Endothelial cell of umbilical vein (primary cell): ENCODE results near the gene WNT4. TPM values are rescaled to one million over a fixed set of nuclear protein-coding genes. Genes with fewer than 3 reads are reported as not detected.

Experiments
- BruUV-seq: library from RNA; stranded (reverse); fragments of 400-500 nt; replicated peaks from 2 replicates; lab custom pipeline; 2021; lab: Mats Ljungman, UMichigan
- CTCF ChIA-PET: fragments of 300-600, 350-600 bp; sonication (Branson Sonifier 250); formaldehyde crosslinking; loops from one replicate; lab custom pipeline; 2021; ENCODE audit warnings: antibody characterized with exemption, inconsistent platforms; lab: Charles Lee
- POLR2A ChIA-PET: fragments of 300-600, 350-600 bp; sonication (Branson Sonifier 250); formaldehyde crosslinking; loops from one replicate; lab custom pipeline; 2021; ENCODE audit warnings: antibody characterized with exemption, inconsistent platforms; lab: Charles Lee
- DNase-seq: peaks from one replicate; pipeline ENCODE4 v3.0.0-alpha.2; 2011; ENCODE audit warnings: low read depth, low spot score
- FAIRE-seq: peaks from 2 replicates; lab custom pipeline; 2011; peaks lifted over from hg19 to GRCh38; lab: Jason Lieb, UNC
- H2AFZ ChIP-seq: 2 replicates; pipeline ENCODE4 v1.6.0; 2012; ENCODE audit warnings: low read depth, low read length, control low read depth, inconsistent platforms
- H3K27ac ChIP-seq: 2 replicates; pipeline ENCODE4 v1.5.1; 2011; ENCODE audit warnings: low read depth, mild to moderate bottlenecking, control low read depth, low read length, moderate library complexity; ENCODE audit not compliant: insufficient read depth
- H3K27me3 ChIP-seq, 2 experiments: 2 replicates each; pipeline versions ENCODE4 v1.6.0 to v1.6.1; 2011; ENCODE audit warnings: low read length in 2 of 2, mixed read lengths in 1 of 2; ENCODE audit not compliant: control insufficient read depth in 2 of 2, insufficient read depth in 2 of 2
- H3K36me3 ChIP-seq, 2 experiments: 2 replicates in 1 of 2; 3 replicates in 1 of 2; pipeline ENCODE4 v1.5.1; 2011; ENCODE audit warnings: low read length in 2 of 2, mild to moderate bottlenecking in 1 of 2, moderate library complexity in 1 of 2; ENCODE audit not compliant: control insufficient read depth in 2 of 2, insufficient read depth in 2 of 2; ENCODE audit errors: extremely low read depth in 1 of 2
- H3K4me1 ChIP-seq: 3 replicates; pipeline ENCODE4 v1.5.1; 2011; ENCODE audit warnings: mild to moderate bottlenecking, low read length; ENCODE audit not compliant: control insufficient read depth, insufficient read depth; ENCODE audit errors: extremely low read depth
- H3K4me2 ChIP-seq: 2 replicates; pipeline ENCODE4 v1.6.1; 2011; ENCODE audit warnings: low read length, control low read depth, mixed read lengths; ENCODE audit not compliant: insufficient read depth
- H3K4me3 ChIP-seq, 3 experiments: fragments of 200-600 bp in 1 of 3; sonication (generic), shearing (Covaris generic) in 1 of 3; replicated peaks in 1 of 3; 2 replicates each; pipeline ENCODE4 v1.5.1; 2011 to 2016; ENCODE audit warnings: control low read depth in 3 of 3, low read length in 3 of 3, mild to moderate bottlenecking in 2 of 3, inconsistent platforms in 1 of 3, low read depth in 1 of 3, moderate library complexity in 1 of 3; ENCODE audit not compliant: insufficient read depth in 1 of 3
- H3K79me2 ChIP-seq: 2 replicates; pipeline ENCODE4 v1.6.0; 2012; ENCODE audit warnings: low read length, inconsistent platforms; ENCODE audit not compliant: control insufficient read depth, insufficient read depth
- H3K9ac ChIP-seq: replicated peaks from 2 replicates; pipeline ENCODE3; 2011; ENCODE audit warnings: low read length, control low read depth; ENCODE audit not compliant: insufficient read depth; ENCODE audit errors: extremely low read depth
- H3K9me1 ChIP-seq: replicated peaks from 3 replicates; pipeline ENCODE4 v1.6.0; 2011; ENCODE audit warnings: mild to moderate bottlenecking, low read length; ENCODE audit not compliant: control insufficient read depth, insufficient read depth; ENCODE audit errors: extremely low read depth
- H3K9me3 ChIP-seq: replicated peaks from 2 replicates; pipeline ENCODE4 v1.5.1; 2012; ENCODE audit warnings: low read length, inconsistent platforms; ENCODE audit not compliant: control insufficient read depth, insufficient read depth
- H4K20me1 ChIP-seq: replicated peaks from 2 replicates; pipeline ENCODE3; 2011; ENCODE audit warnings: mild to moderate bottlenecking, low read length; ENCODE audit not compliant: control insufficient read depth, insufficient read depth; ENCODE audit errors: extremely low read depth
- EZH2 ChIP-seq: IDR thresholded peaks from 2 replicates; pipeline ENCODE4 v1.6.1; 2012; ENCODE audit warnings: borderline replicate concordance, low read depth, mild to moderate bottlenecking, moderate library complexity, low read length, inconsistent platforms; ENCODE audit not compliant: severe bottlenecking
- FOS ChIP-seq: IDR thresholded peaks from 2 replicates; pipeline ENCODE4 v1.6.1; 2011; ENCODE audit warnings: mild to moderate bottlenecking, low read length, moderate library complexity, borderline replicate concordance; ENCODE audit not compliant: insufficient read depth
- GATA2 ChIP-seq: IDR thresholded peaks from 2 replicates; pipeline ENCODE4 v1.7.0; 2011; ENCODE audit warnings: low read depth, mild to moderate bottlenecking, moderate library complexity, mixed read lengths, low read length; ENCODE audit not compliant: insufficient read length, insufficient read depth
- JUN ChIP-seq: IDR thresholded peaks from 2 replicates; pipeline ENCODE4 v1.6.1; 2011; ENCODE audit warnings: borderline replicate concordance, low read depth; ENCODE audit not compliant: insufficient read length, insufficient read depth
- MYC ChIP-seq: IDR thresholded peaks from one replicate; pipeline ENCODE4 v1.6.1; 2011; ENCODE audit warnings: mild to moderate bottlenecking, low read depth, low read length
- POLR2A ChIP-seq: IDR thresholded peaks from 2 replicates; pipeline ENCODE4 v1.6.1; 2012; ENCODE audit warnings: low read depth, mild to moderate bottlenecking, control low read depth, low read length
- POLR2AphosphoS5 ChIP-seq: IDR thresholded peaks from 2 replicates; pipeline ENCODE4 v1.6.1; 2012; ENCODE audit warnings: low read depth, mild to moderate bottlenecking, control low read depth, low read length, moderate library complexity; ENCODE audit not compliant: insufficient read depth
- dilution Hi-C: fragments of 300-500 bp; cut with MboI; formaldehyde crosslinking; loops from one replicate; pipeline ENCODE4 v1.15.0; 2019; ENCODE audit warnings: low sequenced_read_pairs; ENCODE audit not compliant: extremely low pct_ligation_motif_present
- intact Hi-C: fragments of 100-400 bp; cut with micrococcal nuclease; formaldehyde crosslinking; loops from one replicate; pipeline ENCODE4 v1.10.0; 2022
- polyA plus RNA-seq, 4 experiments: library from polyadenylated mRNA; depleted of rRNA in 3 of 4; stranded (reverse) in 3 of 4; unstranded in 1 of 4; fragments of >200 nt; gene quantifications; 2 replicates each; pipeline versions ENCODE4 v1.2.1 to v1.2.3, GENCODE V29; 2011 to 2012; ENCODE audit warnings: missing spikeins in 1 of 4
- total RNA-seq: library from RNA; stranded (reverse); gene quantifications from 2 replicates; pipeline ENCODE4 v1.2.3, GENCODE V29; 2021
- TF ChIP-seq, protein P1 (sequence below): IDR thresholded peaks from 2 replicates; pipeline ENCODE4 v1.6.1; 2011; ENCODE audit not compliant: insufficient read depth, insufficient read length
- TF ChIP-seq, protein P2 (sequence below), 2 donors: IDR thresholded peaks; 1 replicate in 1 of 2; 2 replicates in 1 of 2; pipeline ENCODE4 v1.5.1; 2011; ENCODE audit warnings: low read length in 2 of 2, mild to moderate bottlenecking in 2 of 2, moderate library complexity in 2 of 2, control low read depth in 1 of 2, inconsistent platforms in 1 of 2, low read depth in 1 of 2; ENCODE audit not compliant: insufficient read depth in 1 of 2; ENCODE audit errors: extremely low read depth in 1 of 2

Gene WNT4
- total and polyA plus RNA-seq, 2 donors (not counting 3 experiments of a cell fraction or from before 2014, with no cell fraction given): 0.06 TPM; not detected in 1

DNA sequence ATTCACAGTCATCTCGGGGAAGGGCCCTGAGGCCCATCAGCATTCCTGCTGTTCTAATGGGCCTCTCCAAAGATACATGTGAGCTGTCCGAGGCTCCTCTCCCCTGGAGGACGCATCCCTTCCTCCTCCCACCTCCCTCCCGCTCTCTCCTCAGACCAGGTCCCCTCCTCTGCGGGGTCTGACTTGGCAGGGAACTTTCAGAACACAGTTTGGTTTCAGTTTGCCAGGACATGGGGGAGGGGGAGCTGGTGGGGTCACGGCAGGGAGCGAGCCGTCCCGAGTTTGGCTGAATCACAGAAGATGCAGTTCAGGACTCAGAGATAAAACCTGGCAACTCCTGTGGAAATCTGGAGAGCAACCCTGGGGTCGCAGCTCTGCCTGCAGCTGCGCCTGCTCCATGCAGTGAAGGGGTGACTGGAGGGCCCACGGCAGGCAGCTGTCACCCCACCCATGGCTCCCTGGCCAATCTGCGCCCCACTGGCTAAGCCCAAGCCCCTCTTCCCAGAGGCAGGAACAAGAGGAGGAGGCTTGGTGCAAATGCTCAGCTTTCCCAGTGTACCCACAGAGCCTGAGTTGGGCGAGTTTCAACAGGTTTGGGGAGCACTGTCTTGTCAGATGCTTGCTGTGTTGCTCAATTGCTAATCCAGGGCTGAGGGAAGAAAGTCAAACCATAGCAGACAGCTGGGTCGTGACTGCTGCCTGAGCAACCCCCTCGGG, 5.7 kb downstream of the WNT4 start:
- no peak overlapping the region for H3K9ac ChIP-seq
- H3K4me3 ChIP-seq: no peak overlapping the region
- TF ChIP-seq, protein P1, sequence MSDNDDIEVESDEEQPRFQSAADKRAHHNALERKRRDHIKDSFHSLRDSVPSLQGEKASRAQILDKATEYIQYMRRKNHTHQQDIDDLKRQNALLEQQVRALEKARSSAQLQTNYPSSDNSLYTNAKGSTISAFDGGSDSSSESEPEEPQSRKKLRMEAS: no peak
- TF ChIP-seq POLR2A (no peak), POLR2AphosphoS5 (no peak), JUN (no peak), GATA2 (no peak), MYC (no peak), EZH2 (no peak), FOS (no peak)
- TF ChIP-seq, protein P2, sequence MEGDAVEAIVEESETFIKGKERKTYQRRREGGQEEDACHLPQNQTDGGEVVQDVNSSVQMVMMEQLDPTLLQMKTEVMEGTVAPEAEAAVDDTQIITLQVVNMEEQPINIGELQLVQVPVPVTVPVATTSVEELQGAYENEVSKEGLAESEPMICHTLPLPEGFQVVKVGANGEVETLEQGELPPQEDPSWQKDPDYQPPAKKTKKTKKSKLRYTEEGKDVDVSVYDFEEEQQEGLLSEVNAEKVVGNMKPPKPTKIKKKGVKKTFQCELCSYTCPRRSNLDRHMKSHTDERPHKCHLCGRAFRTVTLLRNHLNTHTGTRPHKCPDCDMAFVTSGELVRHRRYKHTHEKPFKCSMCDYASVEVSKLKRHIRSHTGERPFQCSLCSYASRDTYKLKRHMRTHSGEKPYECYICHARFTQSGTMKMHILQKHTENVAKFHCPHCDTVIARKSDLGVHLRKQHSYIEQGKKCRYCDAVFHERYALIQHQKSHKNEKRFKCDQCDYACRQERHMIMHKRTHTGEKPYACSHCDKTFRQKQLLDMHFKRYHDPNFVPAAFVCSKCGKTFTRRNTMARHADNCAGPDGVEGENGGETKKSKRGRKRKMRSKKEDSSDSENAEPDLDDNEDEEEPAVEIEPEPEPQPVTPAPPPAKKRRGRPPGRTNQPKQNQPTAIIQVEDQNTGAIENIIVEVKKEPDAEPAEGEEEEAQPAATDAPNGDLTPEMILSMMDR (IDR thresholded peaks at IDR 0.05; ENCODE audit: extremely low read depth in 1 of 2, insufficient read depth in 1 of 2, low read depth in 1 of 2, low read length in 2 of 2): no peak
- H3K4me1 ChIP-seq: peaks cover 5% of the 10 kb centered on the region
- no peaks in the 10 kb centered on the region for H3K9me3 ChIP-seq
- no peak overlapping the region for H2AFZ ChIP-seq
- no peaks in the 10 kb centered on the region for H3K9me1 ChIP-seq
- H3K79me2 ChIP-seq: no peaks in the 10 kb centered on the region
- no TSS peak for BruUV-seq
- H3K36me3 ChIP-seq: no peaks in the 10 kb centered on the region
- ChIA-PET POLR2A (no interaction called here), CTCF (interaction anchor here (1.1 to 1.3 kb wide), 3 partner anchors 10 to 23 kb away, joined by 3 to 4 read pairs (median 3); no protein-coding TSS in a partner anchor)
- intact Hi-C loops (no loop called here), dilution Hi-C loops (no loop called here)
- peaks cover 14 to 15% of the 10 kb centered on the region in 2 experiments for H3K27me3 ChIP-seq
- no peak for DNase-seq
- H3K4me2 ChIP-seq: no peak overlapping the region
- no peak overlapping the region for H3K27ac ChIP-seq
- H4K20me1 ChIP-seq: no peaks in the 10 kb centered on the region
- FAIRE-seq: no peak
